NT2/D1 (cell line): ENCODE results near the gene LYSMD4.

Source experiments
- DNase-seq: peaks from one replicate; pipeline ENCODE4 v3.0.0-alpha.2; 2011; ENCODE audit warnings: low read depth, low spot score
- H3K27me3 ChIP-seq: 2 replicates; pipeline ENCODE4 v1.6.0; 2011; ENCODE audit warnings: mild to moderate bottlenecking; ENCODE audit not compliant: insufficient read length, insufficient read depth
- H3K36me3 ChIP-seq: 2 replicates; pipeline ENCODE4 v1.6.1; 2011; ENCODE audit warnings: mild to moderate bottlenecking, low read length, mixed read lengths; ENCODE audit not compliant: insufficient read depth, insufficient read length
- H3K4me1 ChIP-seq: 2 replicates; pipeline ENCODE4 v1.5.1; 2011; ENCODE audit not compliant: insufficient read depth, insufficient read length
- H3K4me3 ChIP-seq: 2 replicates; pipeline ENCODE4 v1.5.1; 2011; ENCODE audit warnings: low read depth; ENCODE audit not compliant: insufficient read length
- H3K9ac ChIP-seq: 2 replicates; pipeline ENCODE4 v1.6.0; 2011; ENCODE audit warnings: low read depth; ENCODE audit not compliant: insufficient read length
- H3K9me3 ChIP-seq: 2 replicates; pipeline ENCODE4 v1.5.1; 2011; ENCODE audit warnings: mild to moderate bottlenecking, low read length; ENCODE audit not compliant: insufficient read depth
- SUZ12 ChIP-seq: IDR thresholded peaks from 2 replicates; pipeline ENCODE4 v1.6.1; 2011; ENCODE audit not compliant: insufficient read length, insufficient read depth; ENCODE audit errors: extremely low read depth
- YY1 ChIP-seq: IDR thresholded peaks from 2 replicates; pipeline ENCODE4 v1.6.1; 2011; ENCODE audit not compliant: insufficient read length, insufficient read depth
- ZNF274 ChIP-seq: IDR thresholded peaks from 2 replicates; pipeline ENCODE4 v1.6.1; 2011; ENCODE audit warnings: mild to moderate bottlenecking, low read depth, low read length

The LYSMD4 gene

DNA sequence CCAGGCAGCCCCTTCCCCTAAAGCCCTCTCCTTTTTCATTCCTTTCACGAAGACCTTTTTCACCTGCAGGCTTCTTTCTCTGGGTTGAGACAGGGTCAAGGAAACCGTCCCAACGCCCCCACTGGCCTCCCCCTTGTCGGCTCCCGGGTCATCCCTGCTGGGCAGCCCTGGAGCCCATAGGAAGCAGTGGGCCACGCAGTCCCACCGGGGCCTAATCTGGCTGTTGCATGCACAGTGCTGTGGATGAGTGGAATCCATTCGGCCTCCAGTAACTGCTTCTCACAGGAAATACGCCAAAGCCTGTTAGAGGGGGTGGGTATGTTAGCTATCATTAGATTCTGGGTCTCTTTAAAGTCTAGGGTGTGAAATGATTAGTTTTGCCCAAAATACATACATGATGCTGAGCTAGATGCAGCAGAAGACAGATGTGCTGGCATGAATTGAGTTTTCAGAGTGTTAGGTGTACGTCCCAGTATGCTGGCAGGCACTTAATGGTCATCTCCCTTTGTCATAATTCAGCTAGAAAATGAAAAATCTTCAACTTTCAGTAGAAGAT lies 16.6 kb downstream of the LYSMD4 start:
- Histone ChIP-seq H3K9me3 (no peaks in the 10 kb centered on the region), H3K27me3 (no peaks in the 10 kb centered on the region), H3K36me3 (peaks cover 22% of the 10 kb centered on the region), H3K4me3 (no peak overlapping the region), H3K4me1 (no peaks in the 10 kb centered on the region), H3K9ac (no peak overlapping the region)
- DNase-seq = no peak
- no peak for TF ChIP-seq YY1
- no peak for TF ChIP-seq SUZ12
- TF ChIP-seq ZNF274 = no peak

DNA sequence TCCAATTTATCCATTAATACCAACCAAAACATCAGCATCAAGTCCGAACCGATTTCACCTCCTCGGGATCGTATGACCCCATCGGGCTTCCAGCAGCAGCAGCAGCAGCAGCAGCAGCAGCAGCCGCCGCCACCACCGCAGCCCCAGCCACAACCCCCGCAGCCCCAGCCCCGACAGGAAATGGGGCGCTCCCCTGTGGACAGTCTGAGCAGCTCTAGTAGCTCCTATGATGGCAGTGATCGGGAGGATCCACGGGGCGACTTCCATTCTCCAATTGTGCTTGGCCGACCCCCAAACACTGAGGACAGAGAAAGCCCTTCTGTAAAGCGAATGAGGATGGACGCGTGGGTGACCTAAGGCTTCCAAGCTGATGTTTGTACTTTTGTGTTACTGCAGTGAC lies 20.8 kb downstream of the LYSMD4 start:
- H3K9me3 ChIP-seq = no peaks in the 10 kb centered on the region
- no peaks in the 10 kb centered on the region for H3K27me3 ChIP-seq
- H3K9ac ChIP-seq = no peak overlapping the region
- no peak for DNase-seq
- no peak overlapping the region for H3K4me3 ChIP-seq
- TF ChIP-seq YY1 (no peak), ZNF274 (no peak), SUZ12 (no peak)
- peaks cover 39% of the 10 kb centered on the region for H3K36me3 ChIP-seq
- H3K4me1 ChIP-seq = peaks cover 2% of the 10 kb centered on the region

DNA sequence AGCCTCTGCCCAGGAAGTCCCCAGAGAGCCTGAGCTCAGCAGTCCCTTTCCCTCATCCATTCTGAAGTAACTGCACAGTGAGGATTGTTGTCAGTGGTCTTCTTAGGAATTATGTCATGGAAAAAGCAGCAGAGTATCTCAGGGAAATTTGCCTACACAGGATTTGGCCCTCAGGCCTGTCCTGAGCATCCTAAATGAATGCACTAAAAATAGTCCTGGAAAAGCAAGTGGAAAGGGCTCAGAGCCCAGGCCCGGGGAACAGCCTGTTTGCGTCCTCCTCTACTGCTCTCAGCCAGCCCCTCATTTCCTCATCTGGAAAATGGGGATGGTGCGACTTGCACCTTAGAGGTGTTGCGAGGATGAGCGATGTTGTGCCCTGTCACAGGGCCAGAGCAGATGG lies 21.6 kb downstream of the LYSMD4 start:
- peaks cover 2% of the 10 kb centered on the region for H3K4me1 ChIP-seq
- TF ChIP-seq SUZ12 (no peak), YY1 (no peak), ZNF274 (no peak)
- no peaks in the 10 kb centered on the region for H3K27me3 ChIP-seq
- H3K36me3 ChIP-seq = peaks cover 36% of the 10 kb centered on the region
- no peak for DNase-seq
- H3K9ac ChIP-seq = no peak overlapping the region
- no peak overlapping the region for H3K4me3 ChIP-seq
- H3K9me3 ChIP-seq = no peaks in the 10 kb centered on the region

DNA sequence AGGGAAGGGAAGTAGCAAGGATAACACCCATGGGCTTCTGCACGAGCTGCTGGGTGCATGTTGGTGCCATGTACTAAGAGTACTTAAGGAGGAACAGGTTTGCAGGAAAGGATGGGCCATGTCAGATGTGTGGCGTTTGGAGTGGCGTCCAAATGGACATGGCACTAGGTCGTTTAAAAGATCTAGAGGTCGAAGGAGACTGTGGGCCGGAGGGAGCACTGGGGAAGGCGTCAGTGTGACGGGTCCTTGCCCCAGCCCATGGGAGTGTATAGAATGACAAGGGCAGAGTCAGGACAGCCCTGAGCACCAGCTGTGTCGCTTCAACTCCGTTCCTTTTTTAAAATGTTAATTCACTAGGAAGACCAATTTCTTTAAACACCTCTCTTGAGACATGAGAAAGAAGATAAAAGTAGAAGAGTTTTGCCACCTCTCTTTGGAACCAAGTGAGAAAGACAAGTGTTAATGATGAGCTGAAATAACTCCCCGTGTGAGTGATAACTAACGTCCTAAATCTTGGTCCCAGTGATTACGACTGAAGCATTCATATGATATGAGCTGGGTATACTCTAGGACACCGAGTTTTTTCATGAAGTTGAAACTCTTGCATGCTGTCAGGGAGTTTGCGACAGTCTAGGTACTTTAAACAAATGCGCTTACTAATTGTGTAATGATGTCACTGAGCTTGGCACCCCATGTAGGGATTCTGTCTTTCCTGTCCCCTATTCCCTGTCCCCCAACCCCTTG lies 23.8 kb downstream of the LYSMD4 start:
- no peak for TF ChIP-seq SUZ12
- no peak for TF ChIP-seq ZNF274
- TF ChIP-seq YY1 = no peak
- peaks cover 36% of the 10 kb centered on the region for H3K36me3 ChIP-seq
- H3K4me3 ChIP-seq = no peak overlapping the region
- H3K4me1 ChIP-seq = peaks cover 2% of the 10 kb centered on the region
- no peak overlapping the region for H3K9ac ChIP-seq
- DNase-seq = no peak
- no peaks in the 10 kb centered on the region for H3K9me3 ChIP-seq
- H3K27me3 ChIP-seq = no peaks in the 10 kb centered on the region

DNA sequence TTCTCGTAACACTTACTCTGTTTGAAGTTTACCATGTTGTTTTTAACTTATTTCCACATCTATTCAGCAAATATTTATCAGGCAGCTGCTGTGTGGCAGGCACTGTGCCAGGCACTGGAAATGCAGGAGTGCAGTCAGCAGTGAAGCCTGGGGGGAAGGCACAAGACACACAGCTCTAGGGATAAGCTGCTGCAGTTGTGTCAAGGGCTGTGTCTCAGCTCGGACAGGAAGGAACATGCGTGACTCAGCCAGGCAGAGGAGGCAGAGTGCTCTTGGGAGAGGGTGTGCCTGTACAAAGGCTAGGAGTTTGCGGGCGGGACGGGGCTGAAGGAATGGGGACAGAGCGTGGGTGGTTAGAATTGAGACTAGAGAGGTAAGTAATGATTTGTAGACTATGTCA lies 24.7 kb downstream of the LYSMD4 start:
- no peak for TF ChIP-seq ZNF274
- TF ChIP-seq SUZ12 = no peak
- no peak for TF ChIP-seq YY1
- Histone ChIP-seq H3K9ac (no peak overlapping the region), H3K36me3 (peaks cover 36% of the 10 kb centered on the region), H3K9me3 (no peaks in the 10 kb centered on the region), H3K4me1 (peaks cover 2% of the 10 kb centered on the region), H3K4me3 (no peak overlapping the region), H3K27me3 (no peaks in the 10 kb centered on the region)
- DNase-seq = no peak

DNA sequence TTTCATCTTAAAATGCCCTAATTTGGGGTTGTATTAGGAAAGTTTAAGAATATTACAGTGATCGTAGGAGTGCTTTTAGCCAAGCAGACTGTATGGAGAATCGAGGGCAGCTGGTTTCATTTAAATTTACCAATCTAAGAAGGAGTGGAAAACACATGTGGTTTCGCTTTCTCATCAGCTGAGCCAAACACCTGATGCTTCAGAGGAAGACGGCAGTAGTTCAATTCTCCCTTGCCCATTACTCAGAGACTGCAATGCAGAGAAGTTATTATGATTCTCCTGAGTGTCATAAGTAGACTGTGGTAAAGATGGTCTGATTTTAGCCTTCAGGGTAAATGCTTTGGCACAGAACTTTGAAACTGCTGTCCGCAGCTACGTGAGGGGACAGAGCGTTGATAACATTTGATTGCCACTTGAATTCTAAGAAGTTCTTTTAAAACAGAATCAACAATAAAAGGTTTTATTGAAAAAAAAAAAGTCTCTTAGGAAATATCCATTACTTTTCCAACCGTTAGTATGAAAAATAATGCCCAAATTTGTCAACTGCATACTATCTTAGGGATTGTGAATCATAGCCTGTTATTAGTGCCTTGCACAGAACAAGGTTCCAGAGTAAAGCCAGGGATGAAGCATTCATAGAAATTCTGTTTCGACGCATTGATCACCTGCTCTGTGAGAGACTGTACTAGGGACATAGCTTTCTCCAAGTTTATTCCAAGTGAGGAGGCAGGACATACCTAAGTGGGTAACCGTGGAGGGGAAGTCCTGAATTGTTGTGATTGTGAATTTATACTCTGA lies 25.6 kb downstream of the LYSMD4 start:
- Histone ChIP-seq H3K27me3 (no peaks in the 10 kb centered on the region), H3K4me1 (peaks cover 2% of the 10 kb centered on the region), H3K36me3 (peaks cover 29% of the 10 kb centered on the region), H3K4me3 (no peak overlapping the region), H3K9me3 (no peaks in the 10 kb centered on the region), H3K9ac (no peak overlapping the region)
- no peak for DNase-seq
- TF ChIP-seq ZNF274 (no peak), YY1 (no peak)

DNA sequence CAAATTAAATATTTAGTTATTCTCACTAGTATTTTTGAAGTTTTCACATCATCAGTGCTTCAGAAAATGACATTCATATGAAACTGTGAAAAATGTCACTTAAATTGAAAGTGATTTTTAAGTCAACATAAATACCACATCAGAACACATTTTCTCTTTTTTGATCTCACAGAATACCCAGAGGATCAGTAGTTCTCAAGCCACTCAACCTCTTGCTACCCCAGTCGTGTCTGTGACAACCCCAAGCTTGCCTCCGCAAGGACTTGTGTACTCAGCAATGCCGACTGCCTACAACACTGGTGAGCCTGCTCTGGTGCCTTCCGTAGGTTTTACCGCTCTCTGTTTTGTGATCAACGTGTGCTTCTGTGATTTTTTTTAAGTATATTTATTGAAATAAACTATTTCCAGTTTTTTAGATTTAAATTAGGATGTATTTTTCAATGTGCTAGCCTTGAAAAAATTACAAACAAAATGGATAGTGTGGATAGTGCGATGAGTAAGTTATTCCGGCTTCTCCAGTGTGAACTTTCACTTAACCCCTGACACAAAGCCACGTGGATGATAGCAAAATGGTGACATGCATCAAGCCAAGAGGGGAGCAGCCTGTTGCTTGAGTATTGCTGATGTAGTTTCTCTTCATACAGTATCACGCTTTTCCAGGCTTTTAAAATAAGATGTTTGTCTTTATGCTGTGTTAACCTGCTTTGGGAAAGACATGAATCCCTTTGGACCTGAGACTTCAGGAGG lies 26.5 kb downstream of the LYSMD4 start:
- no peak for DNase-seq
- Histone ChIP-seq H3K36me3 (peaks cover 20% of the 10 kb centered on the region), H3K4me1 (peaks cover 2% of the 10 kb centered on the region), H3K4me3 (no peak overlapping the region), H3K27me3 (no peaks in the 10 kb centered on the region), H3K9me3 (no peaks in the 10 kb centered on the region), H3K9ac (no peak overlapping the region)
- TF ChIP-seq ZNF274 = no peak
- no peak for TF ChIP-seq SUZ12
- no peak for TF ChIP-seq YY1
